OCI-LY1 (cell line): Measurements from ENCODE around the gene STRADA.

Experiments used
- EZH2 ChIP-seq: fragments of 200-600 bp; sonication (generic), shearing (Covaris generic); IDR thresholded peaks from 2 replicates; pipeline ENCODE4 v1.8.0; 2017; ENCODE audit warnings: borderline replicate concordance, mixed run types, mild to moderate bottlenecking, antibody characterized with exemption, low read length, moderate library complexity, mixed read lengths
- TF ChIP-seq, protein P1 (sequence below): fragments of 200-600 bp; sonication (generic), shearing (Covaris generic); IDR thresholded peaks from 2 replicates; pipeline ENCODE4 v1.5.1; 2017; ENCODE audit warnings: mild to moderate bottlenecking, antibody characterized with exemption, low read length, moderate library complexity, mixed read lengths

GRCh38 chr17:63680700-63681099 lies 60.9 kb downstream of the STRADA start:
- TF ChIP-seq, protein P1, sequence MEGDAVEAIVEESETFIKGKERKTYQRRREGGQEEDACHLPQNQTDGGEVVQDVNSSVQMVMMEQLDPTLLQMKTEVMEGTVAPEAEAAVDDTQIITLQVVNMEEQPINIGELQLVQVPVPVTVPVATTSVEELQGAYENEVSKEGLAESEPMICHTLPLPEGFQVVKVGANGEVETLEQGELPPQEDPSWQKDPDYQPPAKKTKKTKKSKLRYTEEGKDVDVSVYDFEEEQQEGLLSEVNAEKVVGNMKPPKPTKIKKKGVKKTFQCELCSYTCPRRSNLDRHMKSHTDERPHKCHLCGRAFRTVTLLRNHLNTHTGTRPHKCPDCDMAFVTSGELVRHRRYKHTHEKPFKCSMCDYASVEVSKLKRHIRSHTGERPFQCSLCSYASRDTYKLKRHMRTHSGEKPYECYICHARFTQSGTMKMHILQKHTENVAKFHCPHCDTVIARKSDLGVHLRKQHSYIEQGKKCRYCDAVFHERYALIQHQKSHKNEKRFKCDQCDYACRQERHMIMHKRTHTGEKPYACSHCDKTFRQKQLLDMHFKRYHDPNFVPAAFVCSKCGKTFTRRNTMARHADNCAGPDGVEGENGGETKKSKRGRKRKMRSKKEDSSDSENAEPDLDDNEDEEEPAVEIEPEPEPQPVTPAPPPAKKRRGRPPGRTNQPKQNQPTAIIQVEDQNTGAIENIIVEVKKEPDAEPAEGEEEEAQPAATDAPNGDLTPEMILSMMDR = no peak
- TF ChIP-seq EZH2 = no peak
